IMR-90 (cell line): ENCODE data around the gene LMBRD2. TPM values are rescaled to one million over a fixed set of nuclear protein-coding genes. Genes with fewer than 3 reads are reported as not detected.

Source experiments
- ATAC-seq: fragments of 200-7000 bp; cut with Tn5 transposase; 2 replicates; pipeline ENCODE4 v1.9.1; 2020; ENCODE audit warnings: low read depth, mild to moderate bottlenecking, moderate library complexity
- BruUV-seq: library from RNA; stranded (reverse); fragments of 400-500 nt; replicated peaks from 2 replicates; lab custom pipeline; 2021; lab: Mats Ljungman, UMichigan
- CTCF ChIA-PET: fragments of 300-600 bp; formaldehyde crosslinking; extraction: SDS; loops from one replicate; lab custom pipeline; 2021; ENCODE audit warnings: antibody characterized with exemption; lab: Yijun Ruan, JAX
- POLR2A ChIA-PET: fragments of 300-600 bp; sonication (Branson Sonifier 250); formaldehyde crosslinking; loops from one replicate; lab custom pipeline; 2022; ENCODE audit warnings: antibody characterized with exemption; ENCODE audit not compliant: unreplicated experiment; lab: Charles Lee
- DNase-seq: peaks from one replicate; pipeline ENCODE4 v3.0.0; 2013
- H2AFZ ChIP-seq: replicated peaks from 2 replicates; pipeline ENCODE3; 2013; ENCODE audit warnings: low read length, mild to moderate bottlenecking; ENCODE audit not compliant: poor library complexity
- H2AK5ac ChIP-seq: 2 replicates; pipeline ENCODE4 v1.6.1; 2013; ENCODE audit warnings: low read depth, low read length, inconsistent platforms
- H2AK9ac ChIP-seq: replicated peaks from 2 replicates; pipeline ENCODE3; 2013; ENCODE audit warnings: mild to moderate bottlenecking, low read depth, low read length, moderate library complexity; ENCODE audit not compliant: poor library complexity
- H2BK120ac ChIP-seq: 2 replicates; pipeline ENCODE4 v1.6.1; 2013; ENCODE audit warnings: low read depth, low read length, inconsistent platforms
- H2BK15ac ChIP-seq: 3 replicates; pipeline ENCODE4 v1.6.1; 2013; ENCODE audit warnings: low read depth, low read length, inconsistent platforms
- H2BK20ac ChIP-seq: 2 replicates; pipeline ENCODE4 v1.6.1; 2013; ENCODE audit warnings: low read depth, mild to moderate bottlenecking, inconsistent platforms, low read length, moderate library complexity
- H2BK5ac ChIP-seq: 2 replicates; pipeline ENCODE4 v1.6.1; 2013; ENCODE audit warnings: mild to moderate bottlenecking, low read depth, low read length, inconsistent platforms; ENCODE audit not compliant: poor library complexity, severe bottlenecking
- H3K14ac ChIP-seq: replicated peaks from 2 replicates; pipeline ENCODE4 v1.6.1; 2013; ENCODE audit warnings: low read depth, low read length, inconsistent platforms
- H3K18ac ChIP-seq: 2 replicates; pipeline ENCODE4 v1.6.1; 2013; ENCODE audit warnings: low read depth, low read length, control low read depth
- H3K23ac ChIP-seq: 2 replicates; pipeline ENCODE4 v1.6.1; 2013; ENCODE audit warnings: low read depth, low read length, inconsistent platforms
- H3K27ac ChIP-seq: 2 replicates; pipeline ENCODE4 v1.5.1; 2013; ENCODE audit warnings: mild to moderate bottlenecking, control low read depth, low read length; ENCODE audit not compliant: insufficient read depth
- H3K27me3 ChIP-seq: 2 replicates; pipeline ENCODE4 v1.6.1; 2013; ENCODE audit warnings: low read length; ENCODE audit not compliant: control insufficient read depth, insufficient read depth
- H3K36me3 ChIP-seq: 2 replicates; pipeline ENCODE4 v1.6.1; 2013; ENCODE audit warnings: low read length, mixed read lengths; ENCODE audit not compliant: control insufficient read depth, insufficient read depth
- H3K4ac ChIP-seq: 2 replicates; pipeline ENCODE4 v1.6.1; 2013; ENCODE audit warnings: low read depth, low read length, inconsistent platforms
- H3K4me1 ChIP-seq: 2 replicates; pipeline ENCODE4 v1.6.1; 2013; ENCODE audit warnings: low read length, mixed read lengths; ENCODE audit not compliant: control insufficient read depth, insufficient read depth
- H3K4me2 ChIP-seq: 2 replicates; pipeline ENCODE4 v1.6.1; 2013; ENCODE audit warnings: low read depth, mild to moderate bottlenecking, control low read depth, low read length, moderate library complexity
- H3K4me3 ChIP-seq: 2 replicates; pipeline ENCODE4 v1.5.1; 2013; ENCODE audit warnings: low read depth, mild to moderate bottlenecking, control low read depth, low read length, moderate library complexity; ENCODE audit not compliant: insufficient read depth
- H3K56ac ChIP-seq: 2 replicates; pipeline ENCODE4 v1.6.1; 2013; ENCODE audit warnings: low read length, inconsistent platforms; ENCODE audit not compliant: insufficient read depth; ENCODE audit errors: extremely low read depth
- H3K79me1 ChIP-seq, 2 experiments: 2 replicates each; pipeline ENCODE4 v1.6.1; 2013; ENCODE audit warnings: low read length in 2 of 2, inconsistent platforms in 1 of 2, low read depth in 1 of 2
- H3K9ac ChIP-seq: 2 replicates; pipeline ENCODE4 v1.6.1; 2013; ENCODE audit warnings: low read depth, low read length, control low read depth
- H3K9me1 ChIP-seq: 2 replicates; pipeline ENCODE4 v1.6.1; 2013; ENCODE audit warnings: low read length, inconsistent platforms; ENCODE audit not compliant: insufficient read depth
- H3K9me3 ChIP-seq: 2 replicates; pipeline ENCODE4 v1.6.1; 2013; ENCODE audit warnings: low read length; ENCODE audit not compliant: control insufficient read depth, insufficient read depth
- H4K20me1 ChIP-seq: 2 replicates; pipeline ENCODE4 v1.6.1; 2013; ENCODE audit warnings: low read length, inconsistent platforms; ENCODE audit not compliant: insufficient read depth
- H4K5ac ChIP-seq: 2 replicates; pipeline ENCODE4 v1.6.1; 2013; ENCODE audit warnings: mild to moderate bottlenecking, low read depth, low read length, control low read depth
- H4K8ac ChIP-seq, 2 experiments: 2 replicates each; pipeline ENCODE4 v1.6.1; 2013; ENCODE audit warnings: low read depth in 2 of 2, low read length in 2 of 2, control low read depth in 1 of 2, inconsistent platforms in 1 of 2
- H4K91ac ChIP-seq: 2 replicates; pipeline ENCODE4 v1.6.1; 2013; ENCODE audit warnings: low read depth, low read length, inconsistent platforms; ENCODE audit not compliant: insufficient read depth
- CHD1 ChIP-seq: IDR thresholded peaks from 2 replicates; pipeline ENCODE4 v1.6.1; 2012; ENCODE audit warnings: low read depth, low read length, improper control_type of control experiment
- FOS ChIP-seq: fragments of 150-350 bp; IDR thresholded peaks from 2 replicates; pipeline ENCODE4 v1.6.1; 2016; ENCODE audit warnings: low read depth, low read length
- SMC3 ChIP-seq: fragments of 150-350 bp; IDR thresholded peaks from 2 replicates; pipeline ENCODE4 v1.6.1; 2016; ENCODE audit warnings: low read depth, mild to moderate bottlenecking, antibody characterized with exemption, low read length, moderate library complexity
- WGBS, 2 experiments: methylation state at CpG; one replicate each; pipeline versions ENCODE4 v1.1.5 to v1.1.7; 2013; ENCODE audit warnings: missing lambda C conversion rate in 2 of 2; ENCODE audit not compliant: insufficient read length in 1 of 2; ENCODE audit errors: extremely low coverage in 2 of 2; 5-methylcytosine and 5-hydroxymethylcytosine counted together
- dilution Hi-C: fragments of 300-500 bp; cut with HindIII; formaldehyde crosslinking; loops from one replicate; pipeline ENCODE4 v1.14.3; 2018; ENCODE audit warnings: low sequenced_read_pairs; ENCODE audit not compliant: unreplicated experiment
- in situ Hi-C: fragments of 300-500 bp; cut with MboI; formaldehyde crosslinking; loops from 3 replicates; pipeline ENCODE4 v1.14.3; 2019; ENCODE audit warnings: low sequenced_read_pairs, inconsistent platforms, mixed read lengths
- intact Hi-C: fragments of 100-400 bp; cut with micrococcal nuclease; formaldehyde crosslinking; loops from 2 replicates; pipeline ENCODE4 v1.10.0; 2022
- polyA plus RNA-seq, 3 experiments: library from polyadenylated mRNA; depleted of rRNA; stranded (reverse); fragments of >200 nt; gene quantifications; 2 replicates each; pipeline ENCODE4 v1.2.3, GENCODE V29; 2012; ENCODE audit warnings: low replicate concordance in 1 of 3
- total RNA-seq: library from RNA; depleted of rRNA; stranded (reverse); fragments of >200 nt; gene quantifications from 2 replicates; pipeline ENCODE4 v1.2.3, GENCODE V29; 2012

LMBRD2 gene
- total and polyA plus RNA-seq, 2 of the 4 experiments (the other 2 are of a cell fraction), result 1.8 to 5.2 TPM

DNA sequence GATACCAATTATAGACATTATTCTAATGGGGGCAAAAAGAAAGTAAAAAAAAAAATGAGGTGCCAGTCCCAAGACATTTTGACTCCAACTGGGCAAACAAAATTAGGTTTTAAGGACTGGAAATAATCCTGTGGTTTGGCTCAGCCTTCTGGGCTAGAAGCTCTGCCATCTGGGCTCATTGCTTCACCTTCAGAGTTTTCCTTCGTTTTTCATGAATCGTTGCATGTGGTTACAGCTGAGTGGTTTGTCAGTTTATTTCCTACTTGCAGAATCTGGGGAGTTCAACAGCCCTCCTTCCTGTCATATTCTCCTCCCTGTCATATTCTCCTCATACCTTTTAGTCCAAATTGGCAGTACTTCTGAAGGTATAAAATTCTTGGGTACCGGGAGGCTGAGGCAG, 97.0 kb downstream of the LMBRD2 start:
- H2BK20ac ChIP-seq, result no peak overlapping the region
- no peak overlapping the region for H3K9ac ChIP-seq
- no TSS peak for BruUV-seq
- H3K56ac ChIP-seq, result no peak overlapping the region
- H3K14ac ChIP-seq, result no peak overlapping the region
- no peak overlapping the region for H2BK15ac ChIP-seq
- H4K91ac ChIP-seq, result no peak overlapping the region
- ATAC-seq (no peak), DNase-seq (no peak)
- H3K27ac ChIP-seq, result no peak overlapping the region
- H3K36me3 ChIP-seq, result no peaks in the 10 kb centered on the region
- H3K18ac ChIP-seq, result no peak overlapping the region
- in situ Hi-C loops (no loop called here), intact Hi-C loops (no loop called here), dilution Hi-C loops (no loop called here)
- ChIA-PET CTCF (no interaction called here), POLR2A (no interaction called here)
- no peak overlapping the region for H3K4me2 ChIP-seq
- H2AK9ac ChIP-seq, result no peak overlapping the region
- no peaks in the 10 kb centered on the region for H3K79me1 ChIP-seq
- H3K9me3 ChIP-seq, result no peaks in the 10 kb centered on the region
- no peaks in the 10 kb centered on the region for H3K9me1 ChIP-seq
- no peaks in the 10 kb centered on the region for H3K4me1 ChIP-seq
- H3K4me3 ChIP-seq, result no peak overlapping the region
- H3K4ac ChIP-seq, result no peak overlapping the region
- TF ChIP-seq CHD1 (no peak), FOS (no peak), SMC3 (no peak)
- no peaks in the 10 kb centered on the region for H4K20me1 ChIP-seq
- WGBS, 2 experiments, result no CpG with 5 or more reads among the region's 3 CpGs
- H3K27me3 ChIP-seq, result no peaks in the 10 kb centered on the region
- H2AFZ ChIP-seq, result no peak overlapping the region
- H3K23ac ChIP-seq, result no peak overlapping the region
- no peak overlapping the region for H4K5ac ChIP-seq
- no peak overlapping the region for H4K8ac ChIP-seq
- H2BK5ac ChIP-seq, result no peak overlapping the region
- no peak overlapping the region for H2BK120ac ChIP-seq
- no peak overlapping the region for H2AK5ac ChIP-seq
